ENCODE data around the gene TMC5. TPM values are rescaled to one million over a fixed set of nuclear protein-coding genes. Genes with fewer than 3 reads are reported as not detected.
A peak's percentile ranks its signal among the peaks of the same experiment; 100 is the strongest.

Gene TMC5
- total RNA-seq, 1 donor from 2014 or later = 0.32 TPM

GRCh38 chr16:19375561-19376158 lies 42.0 kb upstream of the TMC5 start:
- Mint-ChIP-seq H3K9me3 (no peaks in the 10 kb centered on the region), H3K27ac (no peak overlapping the region), H3K4me3 (no peak overlapping the region), H3K36me3 (peaks cover 2% of the 10 kb centered on the region), H3K27me3 (ENCODE audit: insufficient read depth, low read depth) (peaks cover 5% of the 10 kb centered on the region), H3K4me1 (no peaks in the 10 kb centered on the region)
- no peaks in the 10 kb centered on the region for H3K79me2 ChIP-seq (ENCODE audit: low read depth)
- TF ChIP-seq EZH2 (IDR thresholded peaks at IDR 0.05) = no peak
- TF ChIP-seq, protein P1, sequence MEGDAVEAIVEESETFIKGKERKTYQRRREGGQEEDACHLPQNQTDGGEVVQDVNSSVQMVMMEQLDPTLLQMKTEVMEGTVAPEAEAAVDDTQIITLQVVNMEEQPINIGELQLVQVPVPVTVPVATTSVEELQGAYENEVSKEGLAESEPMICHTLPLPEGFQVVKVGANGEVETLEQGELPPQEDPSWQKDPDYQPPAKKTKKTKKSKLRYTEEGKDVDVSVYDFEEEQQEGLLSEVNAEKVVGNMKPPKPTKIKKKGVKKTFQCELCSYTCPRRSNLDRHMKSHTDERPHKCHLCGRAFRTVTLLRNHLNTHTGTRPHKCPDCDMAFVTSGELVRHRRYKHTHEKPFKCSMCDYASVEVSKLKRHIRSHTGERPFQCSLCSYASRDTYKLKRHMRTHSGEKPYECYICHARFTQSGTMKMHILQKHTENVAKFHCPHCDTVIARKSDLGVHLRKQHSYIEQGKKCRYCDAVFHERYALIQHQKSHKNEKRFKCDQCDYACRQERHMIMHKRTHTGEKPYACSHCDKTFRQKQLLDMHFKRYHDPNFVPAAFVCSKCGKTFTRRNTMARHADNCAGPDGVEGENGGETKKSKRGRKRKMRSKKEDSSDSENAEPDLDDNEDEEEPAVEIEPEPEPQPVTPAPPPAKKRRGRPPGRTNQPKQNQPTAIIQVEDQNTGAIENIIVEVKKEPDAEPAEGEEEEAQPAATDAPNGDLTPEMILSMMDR (IDR thresholded peaks at IDR 0.05) = peak; percentile 97
- H3K4me2 ChIP-seq = no peak overlapping the region
- H3K4me3 ChIP-seq = no peak overlapping the region
- no peak overlapping the region for H3K9ac ChIP-seq
- DNase-seq (ENCODE audit: low spot score) = peak; percentile 78
- H2AFZ ChIP-seq (replicated peaks) = peak overlapping the region; percentile 55
- H3K4me1 ChIP-seq = no peaks in the 10 kb centered on the region
- no peaks in the 10 kb centered on the region for H4K20me1 ChIP-seq (ENCODE audit: low read depth)
- no peaks in the 10 kb centered on the region for H3K36me3 ChIP-seq
- no peak overlapping the region for H3K27ac ChIP-seq
- no peaks in the 10 kb centered on the region for H3F3A ChIP-seq (ENCODE audit: low read depth)
- H3K27me3 ChIP-seq = no peaks in the 10 kb centered on the region
- H3K9me3 ChIP-seq (ENCODE audit: low read depth) = no peaks in the 10 kb centered on the region

DNA sequence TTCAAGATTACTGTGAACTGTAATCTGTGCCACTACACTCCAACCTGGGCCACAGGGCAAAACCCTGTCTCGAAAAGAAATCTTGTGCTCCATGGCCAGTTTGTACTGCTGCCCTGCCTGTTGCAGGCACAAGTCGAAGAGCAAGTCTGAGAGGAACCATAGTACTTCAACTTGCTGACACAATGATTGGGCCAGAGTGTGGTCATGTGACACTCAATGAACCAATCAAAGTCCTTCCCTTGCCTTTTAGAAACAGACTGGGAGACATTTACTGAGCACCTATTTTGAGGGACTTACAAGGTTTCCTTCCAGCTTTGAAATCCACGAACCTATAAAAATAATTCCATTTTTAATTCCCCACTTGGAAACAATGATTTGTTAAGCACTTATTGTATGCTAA lies 39.8 kb upstream of the TMC5 start:
- no peak overlapping the region for H3K4me3 ChIP-seq
- H3K79me2 ChIP-seq (ENCODE audit: low read depth) = no peaks in the 10 kb centered on the region
- Mint-ChIP-seq H3K27ac (no peak overlapping the region), H3K9me3 (no peaks in the 10 kb centered on the region), H3K4me3 (no peak overlapping the region), H3K4me1 (no peaks in the 10 kb centered on the region), H3K27me3 (ENCODE audit: insufficient read depth, low read depth) (peaks cover 4% of the 10 kb centered on the region), H3K36me3 (peaks cover 2% of the 10 kb centered on the region)
- TF ChIP-seq, protein P1 (IDR thresholded peaks at IDR 0.05) = no peak
- TF ChIP-seq EZH2phosphoT487 (IDR thresholded peaks at IDR 0.05) = no peak
- no peak for TF ChIP-seq EZH2 (IDR thresholded peaks at IDR 0.05)
- H3K27ac ChIP-seq = no peak overlapping the region
- no peak overlapping the region for H2AFZ ChIP-seq (replicated peaks)
- H3K4me2 ChIP-seq = no peak overlapping the region
- no peak for DNase-seq (ENCODE audit: low spot score)
- no peaks in the 10 kb centered on the region for H3K4me1 ChIP-seq
- H3K9me3 ChIP-seq (ENCODE audit: low read depth) = no peaks in the 10 kb centered on the region
- H3K27me3 ChIP-seq = no peaks in the 10 kb centered on the region
- no peaks in the 10 kb centered on the region for H3K36me3 ChIP-seq
- H4K20me1 ChIP-seq (ENCODE audit: low read depth) = no peaks in the 10 kb centered on the region
- H3F3A ChIP-seq (ENCODE audit: low read depth) = no peaks in the 10 kb centered on the region
- H3K9ac ChIP-seq = no peak overlapping the region

GRCh38 chr16:19378511-19378910 lies 39.2 kb upstream of the TMC5 start:
- Mint-ChIP-seq H3K4me1 (no peaks in the 10 kb centered on the region), H3K9me3 (no peaks in the 10 kb centered on the region), H3K4me3 (no peak overlapping the region), H3K36me3 (peaks cover 2% of the 10 kb centered on the region), H3K27ac (no peak overlapping the region), H3K27me3 (ENCODE audit: insufficient read depth, low read depth) (peaks cover 2% of the 10 kb centered on the region)
- no peak for TF ChIP-seq EZH2 (IDR thresholded peaks at IDR 0.05)
- TF ChIP-seq, protein P1 (IDR thresholded peaks at IDR 0.05) = no peak
- TF ChIP-seq EZH2phosphoT487 (IDR thresholded peaks at IDR 0.05) = no peak
- Histone ChIP-seq H3F3A (ENCODE audit: low read depth) (no peaks in the 10 kb centered on the region), H3K9ac (no peak overlapping the region), H3K79me2 (ENCODE audit: low read depth) (no peaks in the 10 kb centered on the region), H3K4me2 (no peak overlapping the region), H3K4me3 (no peak overlapping the region), H4K20me1 (ENCODE audit: low read depth) (no peaks in the 10 kb centered on the region), H3K27me3 (no peaks in the 10 kb centered on the region), H3K36me3 (no peaks in the 10 kb centered on the region), H2AFZ (replicated peaks) (no peak overlapping the region), H3K9me3 (ENCODE audit: low read depth) (no peaks in the 10 kb centered on the region), H3K27ac (no peak overlapping the region), H3K4me1 (no peaks in the 10 kb centered on the region)
- DNase-seq (ENCODE audit: low spot score) = no peak

All from neural progenitor cell (in vitro differentiated cells).